HL-60 (cell line): Measurements from ENCODE around the gene PARP1.

Source experiments
- CTCF ChIP-seq: IDR thresholded peaks from one replicate; pipeline ENCODE4 v1.5.1; 2011; ENCODE audit warnings: low read length, control low read depth, inconsistent platforms; ENCODE audit not compliant: insufficient read depth
- GABPA ChIP-seq: IDR thresholded peaks from 2 replicates; pipeline ENCODE4 v1.6.1; 2012; ENCODE audit warnings: low read depth
- POLR2AphosphoS5 ChIP-seq: IDR thresholded peaks from 2 replicates; pipeline ENCODE4 v1.6.1; 2012; ENCODE audit warnings: low read depth
- REST ChIP-seq: IDR thresholded peaks from 2 replicates; pipeline ENCODE4 v1.6.1; 2012; ENCODE audit warnings: low read depth; ENCODE audit not compliant: insufficient replicate concordance
- SPI1 ChIP-seq: IDR thresholded peaks from 2 replicates; pipeline ENCODE4 v1.6.1; 2012; ENCODE audit warnings: low read depth, mild to moderate bottlenecking, borderline replicate concordance

GRCh38 chr1:226357416-226357815, 50.5 kb downstream of the PARP1 start:
- TF ChIP-seq CTCF (no peak), POLR2AphosphoS5 (no peak), GABPA (no peak), REST (no peak), SPI1 (no peak)
